ENCODE measurements around the gene BDKRB2. TPM values are rescaled to one million over a fixed set of nuclear protein-coding genes. Genes with fewer than 3 reads are reported as not detected.
A peak's percentile ranks its signal among the peaks of the same experiment; 100 is the strongest.

Gene BDKRB2
- total RNA-seq (2012; rRNA removed), result 17.5 and 18.8 TPM in 2 replicates

- Histone ChIP-seq H3K4me1 (ENCODE audit: control insufficient read depth, insufficient read depth, low read length) (peaks cover 19% of the 10 kb centered on the region), H3K9ac (ENCODE audit: low read depth, low read length) (peak within 1 kb of the TSS; percentile 75), H3K4me2 (ENCODE audit: low read length) (peak within 1 kb of the TSS; percentile 99), H3K9me3 (replicated peaks; ENCODE audit: low read length) (no peaks in the 10 kb centered on the region), H3K27me3 (ENCODE audit: control insufficient read depth, insufficient read depth, low read length) (peaks cover 3% of the 10 kb centered on the region), H3K4me3 (ENCODE audit: low read length) (peak within 1 kb of the TSS; percentile 76), H3K36me3 (ENCODE audit: insufficient read depth, low read length) (no peaks in the 10 kb centered on the region)
Observed at GRCh38 chr14:96204151-96205058, at the start of gene BDKRB2. BDKRB2 (plus strand) TSS chr14:96204839; CDS start chr14:96237108, 32,269 bp downstream.

- no peak overlapping the region for H3K4me3 ChIP-seq (ENCODE audit: low read length)
- no peaks in the 10 kb centered on the region for H3K4me1 ChIP-seq (ENCODE audit: control insufficient read depth, insufficient read depth, low read length)
Observed at GRCh38 chr14:96154900-96155299, 49.7 kb upstream of the BDKRB2 start.

GRCh38 chr14:96156804-96157760 lies 47.6 kb upstream of the BDKRB2 start:
- Histone ChIP-seq H3K9ac (ENCODE audit: low read depth, low read length) (no peak overlapping the region), H3K27me3 (ENCODE audit: control insufficient read depth, insufficient read depth, low read length) (peaks cover 4% of the 10 kb centered on the region)

More at GRCh38 chr14:96154900-96155299, 49.7 kb upstream of the BDKRB2 start:
- Histone ChIP-seq H3K36me3 (ENCODE audit: insufficient read depth, low read length) (no peaks in the 10 kb centered on the region), H3K4me2 (ENCODE audit: low read length) (no peak overlapping the region), H3K9ac (ENCODE audit: low read depth, low read length) (no peak overlapping the region), H3K27me3 (ENCODE audit: control insufficient read depth, insufficient read depth, low read length) (peaks cover 4% of the 10 kb centered on the region), H3K9me3 (replicated peaks; ENCODE audit: low read length) (no peaks in the 10 kb centered on the region)

GRCh38 chr14:96158735-96159134 lies 45.9 kb upstream of the BDKRB2 start:
- no peaks in the 10 kb centered on the region for H3K4me1 ChIP-seq (ENCODE audit: control insufficient read depth, insufficient read depth, low read length)

More at GRCh38 chr14:96156804-96157760, 47.6 kb upstream of the BDKRB2 start:
- no peaks in the 10 kb centered on the region for H3K36me3 ChIP-seq (ENCODE audit: insufficient read depth, low read length)
- no peaks in the 10 kb centered on the region for H3K4me1 ChIP-seq (ENCODE audit: control insufficient read depth, insufficient read depth, low read length)
- no peak overlapping the region for H3K4me3 ChIP-seq (ENCODE audit: low read length)
- no peak overlapping the region for H3K4me2 ChIP-seq (ENCODE audit: low read length)
- H3K9me3 ChIP-seq (replicated peaks; ENCODE audit: low read length), result no peaks in the 10 kb centered on the region

GRCh38 chr14:96160076-96160912 lies 44.3 kb upstream of the BDKRB2 start:
- H3K4me2 ChIP-seq (ENCODE audit: low read length), result no peak overlapping the region
- H3K9me3 ChIP-seq (replicated peaks; ENCODE audit: low read length), result no peaks in the 10 kb centered on the region
- H3K27me3 ChIP-seq (ENCODE audit: control insufficient read depth, insufficient read depth, low read length), result peaks cover 15% of the 10 kb centered on the region
- no peaks in the 10 kb centered on the region for H3K36me3 ChIP-seq (ENCODE audit: insufficient read depth, low read length)
- H3K4me3 ChIP-seq (ENCODE audit: low read length), result no peak overlapping the region
- H3K4me1 ChIP-seq (ENCODE audit: control insufficient read depth, insufficient read depth, low read length), result no peaks in the 10 kb centered on the region
- no peak overlapping the region for H3K9ac ChIP-seq (ENCODE audit: low read depth, low read length)

More at GRCh38 chr14:96158735-96159134, 45.9 kb upstream of the BDKRB2 start:
- Histone ChIP-seq H3K4me2 (ENCODE audit: low read length) (no peak overlapping the region), H3K36me3 (ENCODE audit: insufficient read depth, low read length) (no peaks in the 10 kb centered on the region), H3K27me3 (ENCODE audit: control insufficient read depth, insufficient read depth, low read length) (peaks cover 12% of the 10 kb centered on the region), H3K4me3 (ENCODE audit: low read length) (no peak overlapping the region), H3K9ac (ENCODE audit: low read depth, low read length) (no peak overlapping the region), H3K9me3 (replicated peaks; ENCODE audit: low read length) (no peaks in the 10 kb centered on the region)

GRCh38 chr14:96160913-96161310 lies 43.7 kb upstream of the BDKRB2 start:
- H3K9ac ChIP-seq (ENCODE audit: low read depth, low read length), result no peak overlapping the region
- no peaks in the 10 kb centered on the region for H3K4me1 ChIP-seq (ENCODE audit: control insufficient read depth, insufficient read depth, low read length)
- no peak overlapping the region for H3K4me2 ChIP-seq (ENCODE audit: low read length)
- H3K4me3 ChIP-seq (ENCODE audit: low read length), result no peak overlapping the region
- H3K9me3 ChIP-seq (replicated peaks; ENCODE audit: low read length), result no peaks in the 10 kb centered on the region
- H3K27me3 ChIP-seq (ENCODE audit: control insufficient read depth, insufficient read depth, low read length), result peaks cover 15% of the 10 kb centered on the region
- no peaks in the 10 kb centered on the region for H3K36me3 ChIP-seq (ENCODE audit: insufficient read depth, low read length)

- H3K27me3 ChIP-seq (ENCODE audit: control insufficient read depth, insufficient read depth, low read length), result peaks cover 15% of the 10 kb centered on the region
- H3K9me3 ChIP-seq (replicated peaks; ENCODE audit: low read length), result no peaks in the 10 kb centered on the region
- no peaks in the 10 kb centered on the region for H3K36me3 ChIP-seq (ENCODE audit: insufficient read depth, low read length)
- no peaks in the 10 kb centered on the region for H3K4me1 ChIP-seq (ENCODE audit: control insufficient read depth, insufficient read depth, low read length)
- no peak overlapping the region for H3K9ac ChIP-seq (ENCODE audit: low read depth, low read length)
- no peak overlapping the region for H3K4me2 ChIP-seq (ENCODE audit: low read length)
- no peak overlapping the region for H3K4me3 ChIP-seq (ENCODE audit: low read length)
Observed at GRCh38 chr14:96161636-96162035, 43.0 kb upstream of the BDKRB2 start.

GRCh38 chr14:96162265-96162664 lies 42.4 kb upstream of the BDKRB2 start:
- H3K4me3 ChIP-seq (ENCODE audit: low read length), result no peak overlapping the region

GRCh38 chr14:96162741-96163140 lies 41.9 kb upstream of the BDKRB2 start:
- H3K36me3 ChIP-seq (ENCODE audit: insufficient read depth, low read length), result no peaks in the 10 kb centered on the region
- no peak overlapping the region for H3K4me2 ChIP-seq (ENCODE audit: low read length)
- H3K4me3 ChIP-seq (ENCODE audit: low read length), result no peak overlapping the region
- no peaks in the 10 kb centered on the region for H3K9me3 ChIP-seq (replicated peaks; ENCODE audit: low read length)
- H3K4me1 ChIP-seq (ENCODE audit: control insufficient read depth, insufficient read depth, low read length), result peaks cover 9% of the 10 kb centered on the region
- H3K27me3 ChIP-seq (ENCODE audit: control insufficient read depth, insufficient read depth, low read length), result peaks cover 10% of the 10 kb centered on the region
- H3K9ac ChIP-seq (ENCODE audit: low read depth, low read length), result no peak overlapping the region

More at GRCh38 chr14:96162265-96162664, 42.4 kb upstream of the BDKRB2 start:
- Histone ChIP-seq H3K36me3 (ENCODE audit: insufficient read depth, low read length) (no peaks in the 10 kb centered on the region), H3K9ac (ENCODE audit: low read depth, low read length) (no peak overlapping the region), H3K27me3 (ENCODE audit: control insufficient read depth, insufficient read depth, low read length) (peaks cover 10% of the 10 kb centered on the region), H3K9me3 (replicated peaks; ENCODE audit: low read length) (no peaks in the 10 kb centered on the region), H3K4me1 (ENCODE audit: control insufficient read depth, insufficient read depth, low read length) (peaks cover 4% of the 10 kb centered on the region), H3K4me2 (ENCODE audit: low read length) (no peak overlapping the region)

- Histone ChIP-seq H3K9me3 (replicated peaks; ENCODE audit: low read length) (no peaks in the 10 kb centered on the region), H3K9ac (ENCODE audit: low read depth, low read length) (no peak overlapping the region), H3K4me3 (ENCODE audit: low read length) (no peak overlapping the region), H3K4me2 (ENCODE audit: low read length) (no peak overlapping the region), H3K36me3 (ENCODE audit: insufficient read depth, low read length) (no peaks in the 10 kb centered on the region), H3K27me3 (ENCODE audit: control insufficient read depth, insufficient read depth, low read length) (peaks cover 25% of the 10 kb centered on the region), H3K4me1 (ENCODE audit: control insufficient read depth, insufficient read depth, low read length) (peaks cover 10% of the 10 kb centered on the region)
Observed at GRCh38 chr14:96164861-96165490, 39.7 kb upstream of the BDKRB2 start.

Measured in skeletal muscle satellite cell (primary cell).